ENCODE measurements around the gene CNOT9.
"Not testable (repeated sequence)": the region's sequence is repeated elsewhere in the genome, so short reads cannot be mapped to it uniquely, and the experiment has no call there.

The CNOT9 gene, protein sequence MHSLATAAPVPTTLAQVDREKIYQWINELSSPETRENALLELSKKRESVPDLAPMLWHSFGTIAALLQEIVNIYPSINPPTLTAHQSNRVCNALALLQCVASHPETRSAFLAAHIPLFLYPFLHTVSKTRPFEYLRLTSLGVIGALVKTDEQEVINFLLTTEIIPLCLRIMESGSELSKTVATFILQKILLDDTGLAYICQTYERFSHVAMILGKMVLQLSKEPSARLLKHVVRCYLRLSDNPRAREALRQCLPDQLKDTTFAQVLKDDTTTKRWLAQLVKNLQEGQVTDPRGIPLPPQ

DNA sequence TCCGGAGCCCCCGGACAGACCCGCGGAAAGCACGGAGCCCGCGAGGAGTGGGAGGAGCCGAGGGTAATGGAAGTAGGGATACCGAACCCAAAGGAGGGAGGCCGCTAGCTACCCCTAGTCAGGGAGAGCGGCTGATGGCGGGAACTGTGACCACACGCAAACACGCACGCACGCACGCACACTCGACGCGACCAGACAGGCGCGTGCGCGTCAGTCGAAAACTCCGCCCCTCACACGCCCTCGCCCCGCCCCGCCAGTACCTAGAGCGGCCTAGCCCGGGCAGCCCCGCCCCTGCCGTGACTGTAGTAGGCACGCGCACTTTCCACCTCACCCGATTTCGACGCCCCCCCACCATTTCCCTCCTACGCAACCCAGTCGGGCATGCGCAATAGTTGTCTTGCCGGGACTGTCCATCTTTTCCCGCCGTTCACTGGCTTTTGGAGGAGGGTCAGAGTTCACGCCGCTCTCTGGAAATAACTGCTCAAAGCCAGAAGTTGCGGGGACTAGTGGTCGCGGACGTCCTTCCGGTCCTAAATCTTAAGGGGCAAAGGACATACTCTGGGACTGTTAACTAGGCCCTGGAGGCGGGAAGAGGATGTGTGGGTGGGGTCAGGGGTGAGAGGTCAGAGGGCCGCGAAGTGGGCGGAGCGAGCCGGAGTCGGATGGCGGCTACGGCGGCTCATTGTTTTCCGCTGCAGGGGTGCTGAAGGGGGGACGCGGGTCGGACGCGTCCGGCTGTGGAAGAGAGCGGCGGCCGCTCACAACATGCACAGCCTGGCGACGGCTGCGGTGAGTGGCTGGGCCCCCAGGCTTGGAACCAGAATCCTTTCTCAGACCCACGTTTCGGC is at the start of gene CNOT9, which contains the start of gene USP37:
Gene CNOT9 (plus strand): TSS at position 650 of the 848 bp plus-strand sequence. CDS start 116 bp downstream, at position 766.
Gene USP37 (minus strand): TSS at position 162 of the 848 bp plus-strand sequence. CDS start 9,698 bp downstream, outside the sequence.
- DNase-seq, result peak; percentile 100

DNA sequence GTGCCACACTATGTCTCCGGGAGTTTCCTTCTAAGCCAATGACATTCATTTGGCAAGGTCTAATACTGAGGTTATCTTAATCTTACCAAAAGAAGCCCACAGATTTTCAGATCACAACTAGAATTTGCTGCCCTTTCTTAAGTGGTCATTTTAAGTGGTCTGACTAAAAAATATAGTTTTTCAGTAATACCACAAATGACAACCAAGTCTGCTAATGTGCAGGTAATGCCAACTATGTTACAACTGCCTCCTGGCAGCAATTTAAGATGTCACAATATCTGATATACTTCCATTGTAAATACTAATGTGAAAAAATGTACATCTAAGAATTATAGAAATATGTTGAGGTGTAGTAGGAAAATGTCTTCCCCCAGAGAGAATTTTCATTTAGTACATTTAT is 49.8 kb upstream of the CNOT9 start:
- no peak for DNase-seq

DNA sequence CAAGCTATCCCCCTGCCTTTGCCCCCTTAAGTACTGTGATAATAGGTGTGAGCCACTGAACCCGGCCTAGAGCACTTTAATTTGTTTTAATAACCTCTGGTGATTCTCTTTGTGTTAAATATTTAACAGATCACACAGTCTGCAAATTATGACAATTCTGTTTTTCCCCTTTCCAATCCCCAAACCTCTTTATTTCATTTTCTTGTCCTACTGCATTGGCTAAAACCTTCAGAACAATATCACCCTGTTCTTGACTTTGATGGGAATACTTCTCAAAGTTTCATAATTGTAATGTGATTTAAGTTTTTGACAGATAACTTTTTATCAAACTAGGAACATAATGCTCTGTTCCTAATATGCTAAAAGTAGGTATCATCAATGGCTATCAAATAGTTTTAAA is 45.0 kb upstream of the CNOT9 start:
- no peak for DNase-seq

DNA sequence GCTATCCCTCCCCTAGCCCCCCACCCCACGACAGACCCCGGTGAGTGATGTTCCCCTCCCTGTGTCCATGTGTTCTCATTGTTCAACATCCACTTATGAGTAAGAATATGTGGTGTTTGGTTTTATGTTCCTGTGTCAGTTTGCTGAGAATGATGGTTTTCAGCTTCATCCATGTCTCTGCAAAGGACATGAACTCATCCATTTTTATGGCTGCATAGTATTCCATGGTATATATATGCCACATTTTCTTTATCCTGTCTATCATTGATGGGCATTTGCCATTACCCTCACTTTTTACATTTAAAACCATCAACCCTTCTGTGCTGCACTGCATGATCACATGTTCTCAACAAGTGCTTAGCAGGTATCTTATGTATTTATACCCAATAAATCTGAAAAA is 40.2 kb upstream of the CNOT9 start:
- not testable (repeated sequence) for DNase-seq

DNA sequence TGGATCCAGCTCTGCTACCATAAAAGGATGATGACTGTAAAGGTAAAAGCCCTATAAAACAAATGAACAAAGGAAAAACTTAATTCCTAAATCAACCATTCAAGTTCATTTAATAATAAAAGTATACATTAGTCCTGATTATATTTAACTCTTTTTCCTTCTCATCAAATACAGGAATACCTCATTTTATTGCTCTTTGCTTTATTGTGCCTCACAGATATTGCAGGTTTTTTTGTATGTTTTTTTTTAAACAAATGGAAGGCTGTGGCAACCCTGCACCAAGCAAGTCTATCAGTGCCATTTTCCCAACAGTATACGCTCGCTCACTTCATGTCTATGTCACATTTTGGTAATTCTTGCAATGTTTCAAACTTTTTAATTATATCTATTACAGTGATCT is 38.6 kb upstream of the CNOT9 start:
- no peak for DNase-seq

DNA sequence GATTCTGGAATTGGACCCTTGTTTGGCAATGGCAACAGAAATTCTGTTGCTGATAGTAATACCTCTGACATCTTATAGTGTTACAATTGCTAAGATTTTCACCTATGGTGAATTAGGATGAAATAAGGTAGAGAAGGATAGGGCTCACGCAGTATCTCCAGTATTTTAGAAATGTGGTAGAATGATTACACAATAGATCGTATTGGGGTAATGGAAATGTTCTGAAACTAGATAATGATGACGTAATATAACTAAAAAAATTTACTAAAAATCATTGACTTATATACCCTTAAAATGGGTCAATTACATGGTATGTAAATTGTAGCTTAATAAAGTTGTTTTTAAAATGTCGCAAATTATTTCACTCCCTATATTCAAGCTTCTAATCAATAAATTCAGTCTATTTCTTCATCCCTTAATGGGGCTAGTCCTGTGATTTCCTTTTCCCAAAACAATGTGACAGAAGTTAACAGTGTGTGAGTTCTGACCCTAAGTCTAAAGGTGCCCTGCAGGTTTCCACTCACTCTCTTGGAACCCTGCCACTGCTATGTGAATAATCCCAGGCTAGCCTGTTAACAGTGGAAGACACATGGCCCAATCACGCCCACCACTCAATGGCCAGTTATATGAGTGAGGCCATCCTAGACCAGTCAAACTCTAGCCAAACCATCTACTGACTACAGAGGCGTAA is 31.7 kb upstream of the CNOT9 start:
- no peak for DNase-seq

DNA sequence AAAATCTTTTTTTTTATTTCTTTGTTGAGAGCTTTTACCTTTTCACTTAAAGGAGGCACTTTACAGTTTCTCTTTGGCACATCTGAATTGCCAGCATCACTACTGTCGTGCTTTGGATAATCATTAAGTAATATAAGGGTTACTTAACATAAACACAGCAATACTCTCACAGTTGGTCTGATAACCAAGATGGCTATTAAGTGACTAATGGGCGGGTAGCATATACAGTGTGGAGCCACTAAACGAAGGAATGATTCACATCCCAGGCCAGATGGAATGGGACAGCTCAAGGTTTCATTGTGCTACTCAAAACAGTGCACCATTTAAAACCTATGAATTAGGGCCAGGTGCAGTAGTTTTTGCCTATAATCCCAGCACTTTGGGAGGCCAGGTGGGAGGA is 28.6 kb upstream of the CNOT9 start:
- DNase-seq, result no peak

DNA sequence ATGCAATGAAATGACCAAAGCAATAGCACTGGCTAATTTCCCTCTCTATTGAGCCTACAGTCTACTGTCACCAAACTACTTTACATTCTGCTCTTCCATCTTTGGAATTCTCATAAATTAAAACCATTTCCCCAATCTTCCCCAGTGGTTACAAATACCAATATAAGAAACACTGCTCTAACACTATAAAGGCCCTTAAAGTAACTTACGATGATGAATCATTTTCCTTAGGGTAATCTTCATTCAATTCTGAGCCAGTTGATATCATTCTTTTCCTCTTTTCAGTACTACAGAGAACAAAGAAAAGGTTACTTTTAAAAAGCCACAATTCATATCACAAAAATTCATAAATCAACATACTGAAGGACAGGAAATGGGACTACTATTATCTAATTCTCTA is 22.6 kb upstream of the CNOT9 start:
- no peak for DNase-seq

DNA sequence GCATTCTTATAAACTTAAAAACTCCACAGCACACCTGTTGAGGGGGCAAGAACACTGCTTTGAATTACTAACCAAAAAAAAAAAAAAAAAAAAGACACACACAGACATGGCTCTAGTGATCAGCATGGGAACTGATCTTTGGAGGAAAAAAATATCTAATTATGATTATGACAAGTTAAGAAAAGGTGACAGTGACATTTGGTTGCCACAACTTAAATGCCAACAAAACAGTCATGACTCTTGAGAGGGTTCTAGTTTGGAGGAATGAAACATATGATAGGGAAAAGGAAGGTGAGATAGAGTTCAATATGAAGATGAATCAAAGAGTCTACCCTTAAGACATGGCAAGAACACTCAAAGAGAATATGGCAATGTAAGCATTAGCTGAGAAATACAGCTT is 21.1 kb upstream of the CNOT9 start:
- no peak for DNase-seq

DNA sequence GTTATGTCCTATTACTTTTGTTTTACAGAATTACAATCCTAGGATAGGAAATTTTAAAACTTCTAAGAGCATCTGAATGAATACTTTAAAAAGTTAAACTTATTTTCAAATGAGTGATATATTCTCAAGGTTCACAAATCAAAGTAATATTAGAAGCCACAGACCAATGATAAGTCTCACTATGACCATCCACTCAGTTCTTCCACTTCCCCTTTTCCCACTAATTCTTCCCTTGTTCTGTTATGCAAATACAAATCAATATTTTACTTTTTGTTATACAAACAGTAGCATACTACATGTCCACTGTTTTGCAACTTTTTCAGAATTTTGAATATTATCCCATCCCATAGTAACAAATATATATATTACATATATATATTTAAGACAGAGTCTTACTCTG is 20.7 kb upstream of the CNOT9 start:
- DNase-seq, result no peak

DNA sequence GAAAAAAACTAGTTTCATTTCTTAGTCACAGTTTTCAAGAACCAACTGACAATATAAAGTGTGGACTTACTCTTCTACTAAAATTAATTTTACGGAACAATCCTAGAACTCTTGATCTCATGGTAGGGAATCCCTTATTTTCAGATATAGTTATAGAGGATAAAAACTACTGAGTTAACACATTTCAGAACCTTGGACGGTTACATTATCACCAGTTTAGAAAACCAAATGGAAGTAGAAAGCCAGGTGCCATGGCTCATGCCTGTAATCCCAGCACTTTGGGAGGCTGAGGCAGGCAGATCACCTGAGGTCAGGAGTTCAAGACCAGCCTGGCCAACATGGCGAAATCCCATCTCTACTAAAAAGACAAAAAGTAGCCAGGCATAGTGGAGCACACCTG is 14.4 kb upstream of the CNOT9 start:
- DNase-seq, result not testable (repeated sequence)

DNA sequence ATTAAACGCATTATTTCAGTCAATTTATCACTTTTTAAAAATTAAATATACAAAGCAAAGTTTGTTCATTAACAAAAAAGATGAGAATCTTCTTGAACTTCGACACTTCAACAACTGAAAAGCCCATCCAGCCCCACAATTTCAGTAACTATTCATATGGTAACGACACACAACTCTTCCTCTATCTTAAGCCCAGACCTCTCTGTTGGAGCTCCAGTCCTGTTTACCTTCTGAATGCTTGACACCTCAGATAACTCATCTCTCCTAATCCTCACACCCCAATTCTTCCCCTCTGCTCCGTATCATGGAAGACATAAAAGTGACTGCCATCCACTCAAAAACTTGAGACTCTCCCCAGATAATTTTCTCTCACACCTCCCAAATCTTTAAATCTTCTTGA is 13.1 kb upstream of the CNOT9 start:
- no peak for DNase-seq

DNA sequence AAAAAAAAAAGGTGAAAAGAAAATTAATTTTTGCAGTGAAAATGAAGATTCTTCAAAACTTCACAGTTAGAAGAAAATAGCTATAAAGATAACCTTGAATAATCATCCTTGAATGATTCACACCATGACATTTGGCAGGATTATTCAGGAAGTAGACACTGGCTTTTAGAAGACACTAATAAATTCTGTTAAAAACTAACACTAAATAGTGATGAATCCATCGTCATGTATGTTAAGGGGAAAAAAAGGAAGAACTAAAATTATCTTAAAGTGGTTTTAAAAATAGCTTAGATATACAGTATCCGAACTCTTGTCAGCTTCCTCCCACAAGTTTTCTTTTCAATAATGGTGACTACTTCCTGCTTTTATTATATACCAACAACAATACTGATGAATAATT is 10.7 kb upstream of the CNOT9 start:
- no peak for DNase-seq

DNA sequence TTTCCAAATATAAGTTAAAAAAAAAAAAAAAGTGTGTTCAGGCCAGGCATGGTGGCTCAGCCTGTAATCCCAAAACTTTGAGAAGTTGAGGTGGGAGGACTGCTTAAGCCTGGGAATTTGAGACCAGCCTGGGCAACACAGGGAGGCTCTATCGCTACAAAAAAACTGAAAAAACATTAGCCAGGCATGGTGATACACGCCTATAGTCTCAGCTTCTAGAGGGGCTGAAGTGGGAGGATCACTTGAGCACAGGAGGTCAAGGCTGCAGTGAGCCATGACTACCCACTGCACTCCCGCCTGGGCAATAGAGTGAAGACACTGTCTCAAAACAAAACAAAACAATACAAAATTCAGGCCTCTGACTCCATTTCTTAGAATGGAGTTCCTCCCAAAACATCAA is 9.7 kb upstream of the CNOT9 start:
- no peak for DNase-seq

DNA sequence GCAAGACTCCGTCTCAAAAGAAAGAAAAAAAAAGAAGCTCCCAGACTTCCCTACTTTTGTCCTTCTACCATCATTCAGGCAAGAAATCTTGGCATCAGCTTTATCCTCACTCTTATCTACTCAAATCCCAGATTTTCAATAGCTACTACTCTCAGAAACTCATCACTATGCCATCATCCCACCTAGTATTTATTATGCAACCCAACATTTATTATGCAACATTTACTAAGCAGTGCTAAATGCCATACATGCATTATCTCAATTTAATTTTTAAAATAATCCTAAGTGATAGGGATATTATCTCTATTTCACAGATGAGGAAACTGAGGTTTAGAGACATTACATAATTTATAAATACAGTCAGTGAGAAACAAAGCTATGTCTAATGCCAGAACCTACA is 4.6 kb upstream of the CNOT9 start:
- no peak for DNase-seq

DNA sequence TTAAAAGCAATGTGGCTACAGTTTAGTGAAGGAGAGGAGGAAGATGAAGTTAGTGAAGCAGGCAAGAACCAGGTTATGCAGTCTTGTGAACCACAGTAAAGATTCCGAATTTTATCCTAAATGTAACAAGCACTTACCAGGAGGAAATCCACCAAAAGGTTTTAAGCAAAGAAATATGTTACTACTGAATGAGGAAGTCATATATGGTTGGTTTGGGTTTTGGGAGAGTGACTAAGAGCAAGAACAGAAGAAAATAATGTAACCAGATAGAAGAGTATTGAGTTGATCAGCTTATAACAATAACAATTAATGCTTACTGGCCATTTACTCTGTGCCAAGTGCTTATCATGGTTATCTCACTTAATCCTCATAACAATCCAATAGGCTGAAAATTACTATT is 2.3 kb upstream of the CNOT9 start:
- no peak for DNase-seq

DNA sequence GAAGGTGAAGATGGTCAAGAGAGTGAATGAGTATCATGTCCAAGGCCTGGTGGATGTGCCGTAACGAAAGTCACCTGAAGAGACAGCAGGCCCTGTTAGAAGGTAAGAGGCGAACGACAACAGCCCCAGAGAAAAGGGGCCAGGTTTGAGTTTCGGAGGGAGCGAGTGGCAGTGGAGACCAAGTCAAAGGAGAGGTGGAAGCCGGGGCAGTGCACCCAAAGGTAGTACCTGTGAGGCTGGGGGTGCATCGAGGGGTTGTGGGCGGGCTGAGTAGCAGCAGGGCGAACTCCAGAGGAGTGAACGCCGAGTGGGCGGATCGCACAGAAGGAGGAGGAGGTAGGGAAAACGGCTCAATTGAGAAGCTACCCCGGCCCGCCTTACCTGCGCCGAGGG is 846 bp upstream of the CNOT9 start:
- no peak for DNase-seq

DNA sequence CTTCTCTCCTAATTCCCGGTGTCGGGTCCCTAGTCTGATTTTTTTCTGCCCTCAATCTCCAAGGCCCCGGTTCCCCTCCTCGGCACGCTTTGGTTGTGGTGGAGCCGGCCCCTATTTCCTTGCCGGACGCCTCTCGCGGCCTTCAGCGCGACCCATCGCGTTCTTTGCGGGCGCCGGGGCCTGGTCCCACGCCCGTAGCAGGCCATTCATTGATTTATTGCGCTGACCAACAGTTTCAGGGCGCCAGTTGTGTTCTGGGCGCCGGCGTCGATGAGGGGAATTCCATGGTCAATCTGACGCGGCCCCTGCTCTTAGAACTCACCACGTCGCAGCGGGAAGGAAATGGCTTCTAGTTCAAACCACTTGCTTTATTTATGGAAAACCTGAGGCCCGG is 396 bp downstream of the CNOT9 start:
- DNase-seq, result peak; percentile 83

DNA sequence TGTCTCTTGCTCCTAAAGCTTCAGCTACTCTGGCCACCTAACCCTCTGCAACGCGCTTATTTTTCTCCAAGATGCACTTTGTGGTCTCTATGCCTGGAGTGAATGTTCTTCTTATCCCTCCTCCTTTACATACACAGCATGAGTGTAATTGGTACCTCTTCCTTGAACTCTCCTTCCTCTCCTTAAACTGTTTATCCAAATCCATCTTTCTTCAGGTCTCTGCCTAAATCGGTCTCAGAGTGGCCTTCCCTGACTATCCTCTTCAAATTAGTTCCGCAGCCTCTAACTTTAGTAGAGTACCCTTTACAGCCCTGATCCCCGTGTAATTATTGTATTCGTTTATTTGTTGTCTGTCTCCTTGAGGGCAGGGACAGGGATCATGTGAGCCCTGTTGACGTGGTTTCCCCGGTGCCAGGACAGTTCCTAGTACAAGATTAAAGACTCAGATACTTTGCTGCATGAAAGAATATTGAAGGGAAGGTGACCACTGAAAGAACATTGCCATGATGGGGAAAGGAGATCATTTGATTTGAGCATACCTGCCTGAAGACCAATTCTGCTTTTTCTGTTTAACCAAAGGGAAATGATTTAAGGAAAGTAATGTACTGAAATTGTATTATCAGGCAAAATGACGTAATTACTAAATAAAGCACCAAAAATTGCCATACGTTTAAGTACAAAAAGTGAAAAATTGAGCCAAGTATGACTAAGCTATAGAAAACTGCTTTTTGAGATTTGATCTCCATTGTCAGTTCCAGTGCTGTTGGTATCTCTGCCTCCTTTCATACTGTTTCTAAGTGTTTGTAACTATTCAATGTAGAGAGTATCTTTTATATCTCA is 1.2 kb downstream of the CNOT9 start:
- no peak for DNase-seq

DNA sequence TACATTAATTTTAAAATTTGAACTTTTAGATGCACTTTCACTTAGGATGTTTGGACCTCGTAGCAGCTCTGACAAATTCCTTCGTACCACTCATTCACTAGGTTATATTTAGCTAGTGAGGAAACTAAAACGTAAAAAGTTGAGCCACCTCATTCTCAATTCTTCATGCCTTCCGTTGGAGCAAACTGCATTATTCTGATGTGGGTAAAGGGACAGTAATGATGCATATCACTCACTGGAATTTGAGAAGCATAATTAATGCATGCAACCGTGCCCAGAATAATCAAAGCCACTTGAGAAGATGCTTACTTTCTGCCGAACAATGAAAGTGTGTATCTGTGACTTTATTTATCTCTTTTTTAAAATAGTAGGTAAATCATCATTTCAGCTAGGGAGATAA is 2.2 kb downstream of the CNOT9 start:
- no peak for DNase-seq

DNA sequence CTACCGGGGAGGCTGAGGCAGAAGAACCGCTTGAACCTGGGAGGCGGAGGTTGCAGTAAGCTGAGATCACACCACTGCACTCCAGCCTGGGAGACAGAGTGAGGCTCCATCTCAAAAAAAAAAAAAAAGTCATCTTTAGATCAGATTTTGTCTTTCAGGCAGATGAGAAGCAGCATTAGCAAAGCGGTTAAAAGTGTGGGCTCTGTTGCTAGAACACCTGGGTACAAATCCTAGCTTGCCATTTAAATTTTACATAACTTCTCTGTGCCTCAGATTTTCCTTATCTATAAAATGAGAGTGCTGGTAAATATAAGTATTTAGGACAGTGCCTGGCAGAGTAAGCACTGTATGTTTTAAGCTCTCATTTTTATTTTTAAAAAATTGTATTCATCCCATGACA is 8.2 kb downstream of the CNOT9 start:
- no peak for DNase-seq

DNA sequence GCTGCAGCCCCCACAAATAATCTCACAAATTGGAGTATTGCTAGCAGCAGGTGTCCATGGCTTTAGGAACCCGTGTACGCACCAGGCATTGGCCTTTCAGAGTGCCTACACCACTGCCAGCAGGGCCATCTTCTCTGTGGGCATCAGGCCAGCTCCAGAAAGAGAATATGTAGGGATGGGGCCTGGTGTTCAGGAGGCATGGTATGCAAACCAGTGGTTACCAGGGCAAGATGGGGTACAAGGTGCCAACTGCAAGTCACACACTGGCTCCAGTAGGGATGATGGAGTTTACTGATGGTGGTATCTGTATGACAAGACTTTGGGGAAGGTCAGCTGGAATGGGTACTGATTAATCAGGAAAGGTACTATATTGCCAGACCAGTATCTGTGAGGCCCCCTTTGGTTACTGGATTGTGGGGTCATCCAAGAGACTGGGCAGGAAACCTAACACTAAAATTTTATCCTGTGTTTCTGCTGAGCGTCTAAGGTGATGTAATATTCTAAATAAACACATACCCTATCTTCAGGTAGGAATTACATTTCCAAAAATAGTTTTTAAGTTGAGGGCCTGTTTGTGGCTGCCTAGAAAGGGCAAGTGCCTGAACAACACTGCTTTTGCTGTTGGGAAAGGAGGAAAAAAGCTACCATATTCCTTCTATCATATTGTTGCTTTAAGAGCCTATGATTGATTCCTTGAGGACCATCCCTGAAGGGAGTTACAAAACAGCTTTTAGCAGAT is 9.0 kb downstream of the CNOT9 start:
- no peak for DNase-seq

All from activated CD8-positive, alpha-beta memory T cell treated with anti-CD3 and anti-CD28 coated beads for 24 hours (primary cell).